GM13977 (cell line): ENCODE measurements around the gene CFP.

Source experiments
- DNase-seq: peaks from one replicate; pipeline ENCODE4 v3.0.0; 2012; ENCODE audit warnings: low spot score
- CTCF ChIP-seq: IDR thresholded peaks from 2 replicates; pipeline ENCODE4 v1.5.1; 2012; ENCODE audit warnings: mild to moderate bottlenecking, control low read depth; ENCODE audit not compliant: insufficient read depth; ENCODE audit errors: extremely low read depth, missing control alignments
- in situ Hi-C: fragments of 300-500 bp; cut with MboI; formaldehyde crosslinking; loops from one replicate; pipeline ENCODE4 v1.12.0; 2022; ENCODE audit warnings: low sequenced_read_pairs, low pct_unique_long_range_greater_than_20kb, mixed read lengths, inconsistent platforms; ENCODE audit not compliant: unreplicated experiment

CFP gene

DNA sequence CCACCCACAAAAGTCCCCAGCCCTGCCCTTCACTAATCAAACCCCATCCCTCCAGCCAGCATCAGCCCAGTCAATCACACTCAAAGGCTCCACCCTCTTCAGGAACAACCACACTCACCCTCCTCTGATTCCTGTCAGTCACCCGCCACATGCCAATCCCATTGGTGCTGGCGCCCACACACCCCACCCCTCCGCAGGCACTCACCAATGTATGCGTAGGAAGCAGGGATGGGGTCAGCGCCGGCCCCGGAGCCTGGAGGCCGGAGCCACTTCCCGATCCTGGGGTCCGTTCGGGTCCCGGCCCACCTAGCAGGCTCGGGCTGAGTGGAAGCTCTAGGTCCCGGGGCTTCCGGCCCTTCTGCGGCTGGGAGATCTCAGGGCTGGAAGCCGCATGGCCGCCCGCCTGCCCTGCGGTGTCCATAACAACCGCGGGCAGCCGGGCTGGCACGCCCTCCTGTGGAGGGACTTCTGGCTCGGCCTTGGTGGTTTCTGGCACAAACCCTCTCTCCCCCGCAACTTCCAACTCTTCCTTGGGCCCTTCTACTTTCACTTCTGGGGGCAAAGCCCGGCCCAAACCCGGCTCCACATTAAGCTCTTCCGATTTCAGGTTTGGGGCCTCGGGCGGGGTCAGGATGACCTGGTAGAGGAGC, 7.9 kb upstream of the CFP start:
- peak; percentile 70 for DNase-seq
- TF ChIP-seq CTCF, result peak; percentile 45
- in situ Hi-C loops, result no loop called here

DNA sequence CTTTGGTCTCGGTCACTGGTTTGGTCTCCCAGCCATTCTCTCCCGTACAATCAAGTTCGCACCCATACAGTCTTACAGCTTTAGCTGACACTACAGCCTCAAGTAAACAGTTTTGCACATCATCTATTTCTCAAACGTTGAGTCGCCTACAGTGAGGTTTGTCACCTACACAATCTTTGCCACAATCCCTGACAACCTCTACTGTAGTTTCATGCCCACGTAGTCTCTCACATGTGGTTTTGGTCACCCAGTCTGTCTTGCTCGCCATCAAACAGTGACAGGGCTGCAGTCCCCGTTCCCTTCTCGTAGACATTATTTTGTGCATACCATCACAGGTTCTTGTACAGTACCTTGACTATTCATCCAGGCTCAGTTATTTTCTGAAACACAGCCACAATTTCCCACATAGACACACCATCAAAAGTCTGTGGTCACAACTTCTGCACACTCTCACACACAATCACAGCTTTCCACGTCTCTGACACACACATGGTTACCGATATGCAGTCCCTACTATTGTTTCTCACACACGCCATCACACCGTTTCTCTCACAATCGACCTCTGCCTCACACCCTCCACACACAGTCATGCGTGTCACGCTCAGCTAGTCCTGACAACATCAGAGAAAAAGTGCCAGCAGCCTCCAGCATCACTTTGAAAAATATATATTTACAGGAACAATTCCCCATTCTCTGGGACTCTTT, 5.3 kb upstream of the CFP start:
- in situ Hi-C loops, result no loop called here
- no peak for TF ChIP-seq CTCF
- no peak for DNase-seq

DNA sequence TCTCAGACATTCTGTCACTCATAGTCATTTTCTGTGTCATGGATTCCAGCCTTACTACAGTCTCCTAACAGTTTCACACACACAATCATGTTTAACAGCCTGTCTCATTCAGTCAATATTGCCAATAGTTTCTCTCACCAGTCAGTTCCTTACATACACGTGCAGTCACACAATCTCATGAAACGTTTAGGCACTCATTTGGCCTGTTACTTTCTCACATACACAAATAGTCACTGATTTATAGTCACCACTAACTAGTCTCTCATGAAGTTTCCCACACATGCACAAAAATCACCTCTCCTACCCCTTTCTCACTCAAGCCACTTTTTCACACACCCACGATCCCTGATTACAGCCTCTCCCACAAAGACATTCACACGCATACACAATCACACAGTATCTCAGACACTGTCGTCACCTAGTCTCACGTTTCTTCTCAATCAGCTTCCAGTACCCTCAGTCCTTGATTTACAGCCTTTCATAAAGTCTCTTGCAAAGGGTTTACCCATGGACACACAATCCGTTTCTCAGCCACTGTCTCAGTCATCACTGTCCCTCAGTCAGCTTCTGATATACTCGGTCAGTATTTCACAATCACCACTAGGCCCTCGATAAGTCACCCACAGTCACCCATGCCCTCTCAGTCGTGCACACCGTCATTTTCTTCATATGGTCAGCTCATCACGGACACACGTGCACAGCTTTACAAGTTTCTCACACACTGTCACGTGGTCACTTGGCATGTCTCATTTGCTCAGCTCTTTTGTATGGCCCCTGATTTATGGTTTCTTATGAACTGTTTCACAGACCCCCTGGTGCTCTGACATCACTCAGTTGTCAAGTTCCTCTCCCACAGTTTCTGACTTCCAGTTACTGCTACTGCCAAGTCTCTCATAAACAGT, 4.2 kb upstream of the CFP start:
- no peak for DNase-seq
- no peak for TF ChIP-seq CTCF
- in situ Hi-C loops, result no loop called here

GRCh38 chrX:47632666-47633065, 2.9 kb upstream of the CFP start:
- in situ Hi-C loops, result no loop called here
- no peak for TF ChIP-seq CTCF
- no peak for DNase-seq

DNA sequence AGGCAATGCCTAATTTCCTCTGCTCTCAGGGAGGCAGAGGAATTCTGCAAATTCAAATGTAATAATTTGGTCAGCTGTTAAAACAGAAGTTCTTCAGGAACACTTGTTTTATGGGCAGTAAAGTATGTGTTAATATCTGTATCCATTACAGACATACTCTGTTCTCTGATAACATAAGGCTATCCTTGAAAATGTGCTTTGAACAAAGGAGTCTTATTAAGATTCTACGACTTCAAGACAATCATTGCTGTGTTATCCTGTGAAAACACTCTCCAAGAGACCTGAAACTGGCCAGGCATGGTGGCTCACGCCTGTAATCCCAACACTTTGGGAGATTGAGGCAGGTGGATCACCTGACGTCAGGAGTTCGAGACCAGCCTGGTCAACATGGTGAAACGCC, 1.9 kb upstream of the CFP start:
- TF ChIP-seq CTCF, result no peak
- no peak for DNase-seq
- in situ Hi-C loops, result no loop called here

DNA sequence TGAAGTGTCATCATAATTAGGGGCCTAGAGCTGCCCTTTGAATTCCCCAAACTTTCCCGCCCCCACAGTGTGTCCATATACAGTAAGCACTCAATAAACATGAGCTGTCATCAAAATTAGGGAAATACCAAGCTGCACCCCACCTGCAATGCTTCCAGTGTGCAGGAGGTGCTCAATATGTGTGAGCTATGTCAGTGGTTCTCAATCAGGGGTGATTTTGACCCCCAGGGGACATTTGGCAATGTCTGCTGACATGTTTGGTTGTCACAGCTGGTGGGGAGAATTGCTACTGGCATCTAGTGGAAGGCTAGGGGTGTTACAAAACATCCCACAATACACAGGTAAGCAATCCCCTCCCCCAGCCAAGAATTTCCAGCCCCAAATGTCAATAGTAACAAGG, 748 bp downstream of the CFP start:
- in situ Hi-C loops, result no loop called here
- peak; percentile 28 for TF ChIP-seq CTCF
- DNase-seq, result no peak
